ENCODE data around the gene MPZL2.

DNA sequence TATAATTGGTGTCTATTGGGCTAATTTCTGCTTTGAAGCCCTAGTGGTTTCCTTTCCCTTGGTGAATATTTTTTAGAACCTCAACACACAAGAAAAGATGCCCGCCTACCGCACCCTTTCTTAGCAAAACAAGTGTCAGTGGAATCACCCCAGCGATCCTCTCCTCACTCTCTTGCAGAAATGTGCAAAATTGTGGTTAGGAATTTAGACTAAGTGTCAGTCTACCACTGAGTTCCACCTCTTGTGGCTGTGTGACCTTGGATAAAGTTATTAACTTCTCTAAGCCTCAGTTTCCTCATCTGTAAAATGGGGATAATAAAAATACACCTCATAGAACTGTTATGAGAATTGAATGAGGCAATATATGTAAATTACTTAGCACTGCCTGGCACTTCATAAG is 34.0 kb downstream of the MPZL2 start:
- TF ChIP-seq EP300 (IDR thresholded peaks at IDR 0.05; ENCODE audit: borderline replicate concordance in 1 of 2, control insufficient read depth in 1 of 2, low read depth in 2 of 2, low read length in 2 of 2) (no peak), CBX3 (IDR thresholded peaks at IDR 0.05; ENCODE audit: borderline replicate concordance, low read depth) (no peak), SP1 (IDR thresholded peaks at IDR 0.05; ENCODE audit: low read depth, low read length) (no peak), PBX3 (IDR thresholded peaks at IDR 0.05; ENCODE audit: insufficient replicate concordance, low read depth, low read length) (no peak)
- TF ChIP-seq, protein P1, sequence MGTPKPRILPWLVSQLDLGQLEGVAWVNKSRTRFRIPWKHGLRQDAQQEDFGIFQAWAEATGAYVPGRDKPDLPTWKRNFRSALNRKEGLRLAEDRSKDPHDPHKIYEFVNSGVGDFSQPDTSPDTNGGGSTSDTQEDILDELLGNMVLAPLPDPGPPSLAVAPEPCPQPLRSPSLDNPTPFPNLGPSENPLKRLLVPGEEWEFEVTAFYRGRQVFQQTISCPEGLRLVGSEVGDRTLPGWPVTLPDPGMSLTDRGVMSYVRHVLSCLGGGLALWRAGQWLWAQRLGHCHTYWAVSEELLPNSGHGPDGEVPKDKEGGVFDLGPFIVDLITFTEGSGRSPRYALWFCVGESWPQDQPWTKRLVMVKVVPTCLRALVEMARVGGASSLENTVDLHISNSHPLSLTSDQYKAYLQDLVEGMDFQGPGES (IDR thresholded peaks at IDR 0.05): no peak

Data from GM12878 (cell line).